Breast epithelium (tissue), 4 donors: ENCODE data around the gene BCAT1. TPM values are rescaled to one million over a fixed set of nuclear protein-coding genes. Genes with fewer than 3 reads are reported as not detected.

ENCODE experiments used
- DNase-seq, 2 donors: peaks; one replicate each; pipeline ENCODE4 v3.0.0-alpha.2; 2019; ENCODE audit warnings: low spot score in 2 of 2
- H3K27ac ChIP-seq, 2 donors: fragments of 200-600 bp; sonication (generic) in 1 of 2; one replicate each; pipeline ENCODE4 v1.5.1; 2016 to 2019; ENCODE audit warnings: mild to moderate bottlenecking in 1 of 2
- H3K27me3 ChIP-seq, 2 donors: fragments of 200-600 bp; sonication (generic) in 1 of 2; one replicate each; pipeline versions ENCODE4 v1.5.1 to v1.6.0; 2017 to 2019; ENCODE audit warnings: control low read depth in 1 of 2, mild to moderate bottlenecking in 1 of 2
- H3K36me3 ChIP-seq: fragments of 200-600 bp; one replicate; pipeline ENCODE4 v1.5.1; 2019
- H3K4me1 ChIP-seq, 2 donors: fragments of 200-600 bp; sonication (generic); one replicate each; pipeline ENCODE4 v1.5.1; 2016 to 2019; ENCODE audit warnings: control low read depth in 1 of 2
- H3K4me3 ChIP-seq, 3 donors: fragments of 200-600 bp; sonication (generic); 1 replicate in 2 of 3; 2 replicates in 1 of 3; pipeline ENCODE4 v1.5.1; 2016 to 2019; ENCODE audit warnings: mild to moderate bottlenecking in 3 of 3, moderate library complexity in 2 of 3
- H3K9me3 ChIP-seq, 2 donors: fragments of 200-600 bp; sonication (generic) in 1 of 2; one replicate each; pipeline ENCODE4 v1.5.1; 2016 to 2019; ENCODE audit warnings: control low read depth in 1 of 2
- CTCF ChIP-seq, 3 donors: fragments of 450-650 bp; IDR thresholded peaks; one replicate each; pipeline ENCODE4 v1.5.1; 2016 to 2017; ENCODE audit warnings: antibody characterized with exemption in 3 of 3, mild to moderate bottlenecking in 3 of 3, moderate library complexity in 3 of 3
- POLR2A ChIP-seq: fragments of 450-650 bp; IDR thresholded peaks from one replicate; pipeline ENCODE4 v1.6.1; 2016; ENCODE audit warnings: antibody characterized with exemption, mild to moderate bottlenecking, moderate library complexity
- POLR2AphosphoS5 ChIP-seq, 3 donors: sonication (generic); formaldehyde crosslinking; IDR thresholded peaks; one replicate each; pipeline ENCODE4 v1.6.1; 2017; ENCODE audit warnings: antibody characterized with exemption in 3 of 3
- intact Hi-C: fragments of 100-400 bp; cut with DNase I; formaldehyde crosslinking; loops from one replicate; pipeline ENCODE4 v1.15.1; 2023; ENCODE audit warnings: low total_unique reads
- total RNA-seq, 3 donors: library from RNA; depleted of rRNA; stranded (reverse); fragments of >200 nt; gene quantifications; one replicate each; pipeline ENCODE4 v1.1.0, GENCODE V29; 2016

BCAT1 gene
- total RNA-seq, 3 donors from 2014 or later: 8.8 to 35.8 (median 12.1) TPM

- Histone ChIP-seq H3K27ac (no peak overlapping the region), H3K36me3 (no peaks in the 10 kb centered on the region), H3K4me1 (no peaks in the 10 kb centered on the region), H3K9me3 (no peaks in the 10 kb centered on the region), H3K27me3 (no peaks in the 10 kb centered on the region), H3K4me3 (no peak overlapping the region)
- no peak for DNase-seq
- intact Hi-C loops: no loop called here
- TF ChIP-seq CTCF (IDR thresholded peaks at IDR 0.05) (no peak), POLR2AphosphoS5 (IDR thresholded peaks at IDR 0.05) (no peak), POLR2A (no peak)
Measured at GRCh38 chr12:24772813-24773212, 176.1 kb downstream of the BCAT1 start.

GRCh38 chr12:24770821-24771220 lies 178.1 kb downstream of the BCAT1 start:
- DNase-seq: no peak

DNA sequence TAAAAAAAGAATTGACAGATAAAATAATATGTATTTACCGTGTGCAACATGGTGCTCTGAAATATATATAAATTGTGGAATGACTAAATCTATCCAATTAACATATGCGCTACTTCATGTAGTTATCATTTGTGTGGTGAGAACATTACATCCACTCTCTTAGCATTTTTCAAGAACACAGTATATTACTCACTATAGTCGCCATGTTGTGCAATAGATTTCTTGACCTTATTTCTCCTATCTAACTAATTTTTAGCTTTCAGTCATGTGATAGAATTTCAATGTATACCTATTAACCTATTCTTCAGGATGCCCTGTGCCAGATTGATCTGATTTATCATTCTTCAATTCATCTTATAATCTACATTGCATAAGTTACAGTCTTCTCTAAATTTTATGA lies 178.6 kb downstream of the BCAT1 start:
- Histone ChIP-seq H3K27ac (no peak overlapping the region), H3K4me1 (no peaks in the 10 kb centered on the region), H3K36me3 (no peaks in the 10 kb centered on the region), H3K9me3 (no peaks in the 10 kb centered on the region), H3K27me3 (no peaks in the 10 kb centered on the region), H3K4me3 (no peak overlapping the region)
- no peak for DNase-seq
- TF ChIP-seq POLR2AphosphoS5 (IDR thresholded peaks at IDR 0.05): no peak
- TF ChIP-seq CTCF (IDR thresholded peaks at IDR 0.05): no peak
- TF ChIP-seq POLR2A: no peak
- intact Hi-C loops: no loop called here

More at GRCh38 chr12:24770821-24771220, 178.1 kb downstream of the BCAT1 start:
- Histone ChIP-seq H3K27me3 (no peaks in the 10 kb centered on the region), H3K36me3 (no peaks in the 10 kb centered on the region), H3K9me3 (no peaks in the 10 kb centered on the region), H3K4me3 (no peak overlapping the region), H3K27ac (no peak overlapping the region), H3K4me1 (no peaks in the 10 kb centered on the region)
- TF ChIP-seq CTCF (IDR thresholded peaks at IDR 0.05): no peak
- TF ChIP-seq POLR2AphosphoS5 (IDR thresholded peaks at IDR 0.05): no peak
- no peak for TF ChIP-seq POLR2A
- intact Hi-C loops: no loop called here

DNA sequence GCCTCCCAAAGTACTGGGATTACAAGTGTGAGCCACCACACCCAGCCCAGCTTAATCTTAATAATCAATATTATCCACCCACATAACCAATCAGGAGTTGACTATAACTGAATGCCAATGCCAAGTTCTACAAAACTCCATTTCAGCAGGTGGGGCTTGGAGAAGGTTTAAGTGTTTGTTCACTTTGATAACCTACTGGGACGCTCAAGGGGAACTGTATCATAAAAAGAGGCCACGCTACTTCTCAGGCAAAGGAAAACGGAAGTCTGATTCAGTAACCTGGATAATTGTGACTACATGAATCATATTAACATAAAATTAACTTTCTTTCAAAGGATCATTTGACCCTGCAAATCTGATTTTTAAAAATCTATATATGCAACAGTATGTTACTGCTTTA lies 179.2 kb downstream of the BCAT1 start:
- Histone ChIP-seq H3K27ac (no peak overlapping the region), H3K9me3 (no peaks in the 10 kb centered on the region), H3K27me3 (no peaks in the 10 kb centered on the region), H3K4me1 (no peaks in the 10 kb centered on the region), H3K36me3 (no peaks in the 10 kb centered on the region), H3K4me3 (no peak overlapping the region)
- intact Hi-C loops: no loop called here
- no peak for TF ChIP-seq POLR2A
- no peak for DNase-seq

GRCh38 chr12:24768415-24768814 lies 180.5 kb downstream of the BCAT1 start:
- H3K4me3 ChIP-seq: no peak overlapping the region
- TF ChIP-seq CTCF (IDR thresholded peaks at IDR 0.05) (no peak), POLR2A (no peak), POLR2AphosphoS5 (IDR thresholded peaks at IDR 0.05) (no peak)
- H3K9me3 ChIP-seq: no peaks in the 10 kb centered on the region
- H3K27ac ChIP-seq: no peak overlapping the region
- no peaks in the 10 kb centered on the region for H3K27me3 ChIP-seq
- no peaks in the 10 kb centered on the region for H3K36me3 ChIP-seq
- DNase-seq: no peak
- no peaks in the 10 kb centered on the region for H3K4me1 ChIP-seq
- intact Hi-C loops: no loop called here

DNA sequence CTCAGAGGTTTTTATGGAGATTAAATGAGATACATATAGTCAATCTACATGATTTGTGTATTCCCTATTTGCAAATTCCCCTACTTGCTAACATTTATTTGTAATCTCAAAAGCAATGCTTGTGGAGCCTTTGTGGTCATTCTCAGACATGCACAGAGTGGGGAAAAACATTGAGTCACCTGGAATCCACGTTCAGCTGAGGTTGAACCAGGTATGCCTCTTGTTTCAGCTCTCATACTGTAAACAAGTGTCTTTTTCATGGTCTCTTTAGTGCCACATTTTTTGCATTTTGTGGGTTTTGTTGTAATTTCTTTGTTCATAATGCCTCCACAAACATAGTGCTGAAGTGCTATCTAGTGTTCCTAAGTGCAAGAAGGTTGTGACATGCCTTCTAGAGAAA lies 181.9 kb downstream of the BCAT1 start:
- Histone ChIP-seq H3K4me1 (no peaks in the 10 kb centered on the region), H3K27me3 (no peaks in the 10 kb centered on the region), H3K9me3 (no peaks in the 10 kb centered on the region), H3K4me3 (no peak overlapping the region), H3K27ac (no peak overlapping the region), H3K36me3 (no peaks in the 10 kb centered on the region)
- intact Hi-C loops: no loop called here
- TF ChIP-seq POLR2AphosphoS5 (IDR thresholded peaks at IDR 0.05): no peak
- TF ChIP-seq CTCF (IDR thresholded peaks at IDR 0.05): no peak
- no peak for TF ChIP-seq POLR2A
- no peak for DNase-seq
